Measurements from ENCODE around the gene IQCN.
A peak's percentile ranks its signal among the peaks of the same experiment; 100 is the strongest.

Gene IQCN

GRCh38 chr19:18321734-18322102, 47.5 kb upstream of the IQCN start:
- peaks cover 27% of the 10 kb centered on the region for H3K36me3 ChIP-seq (ENCODE audit: insufficient read depth, low read length)
- peak overlapping the region; percentile 99 for H3K9ac ChIP-seq (ENCODE audit: low read depth, low read length)
- TF ChIP-seq EZH2 (IDR thresholded peaks at IDR 0.05; ENCODE audit: borderline replicate concordance, low read depth, low read length, severe bottlenecking) (no peak), CTCF (IDR thresholded peaks at IDR 0.05; ENCODE audit: borderline replicate concordance, extremely low read depth, low read length, poor library complexity, severe bottlenecking) (no peak)
- H3K27me3 ChIP-seq (ENCODE audit: insufficient read depth, low read length, poor library complexity) = no peaks in the 10 kb centered on the region
- H3K27ac ChIP-seq (ENCODE audit: low read length) = peak overlapping the region; percentile 95
- peak overlapping the region; percentile 84 to 87 for H3K4me3 ChIP-seq (ENCODE audit: low read depth in 1 of 2, low read length in 2 of 2)
- peaks cover 58% of the 10 kb centered on the region for H3K79me2 ChIP-seq (ENCODE audit: insufficient read depth, low read length)
- H3K4me1 ChIP-seq (ENCODE audit: insufficient read depth, low read length) = peaks cover 51% of the 10 kb centered on the region
- DNase-seq (peak; percentile 77), ATAC-seq (ENCODE audit: insufficient read depth, low read depth) (peak; percentile 38)
- H2AFZ ChIP-seq (ENCODE audit: low read depth, low read length) = no peak overlapping the region
- peak overlapping the region; percentile 87 for H3K4me2 ChIP-seq (ENCODE audit: insufficient read depth, low read length)
- H3K9me3 ChIP-seq (ENCODE audit: insufficient read depth, low read length, severe bottlenecking) = no peaks in the 10 kb centered on the region
- H4K20me1 ChIP-seq (ENCODE audit: insufficient read depth, low read length) = peaks cover 30% of the 10 kb centered on the region

- no peak for DNase-seq
- H3K4me3 ChIP-seq (ENCODE audit: low read depth in 1 of 2, low read length in 2 of 2) = peak overlapping the region in 1 of 2 experiments; percentile 87; a peak in 2 of 4 replicates
- peak overlapping the region; percentile 95 for H3K27ac ChIP-seq (ENCODE audit: low read length)
- peaks cover 33% of the 10 kb centered on the region for H3K36me3 ChIP-seq (ENCODE audit: insufficient read depth, low read length)
- H2AFZ ChIP-seq (ENCODE audit: low read depth, low read length) = no peak overlapping the region
- H3K27me3 ChIP-seq (ENCODE audit: insufficient read depth, low read length, poor library complexity) = no peaks in the 10 kb centered on the region
- peak overlapping the region; percentile 87 for H3K4me2 ChIP-seq (ENCODE audit: insufficient read depth, low read length)
- H3K79me2 ChIP-seq (ENCODE audit: insufficient read depth, low read length) = peaks cover 64% of the 10 kb centered on the region
- no peak for TF ChIP-seq CTCF (IDR thresholded peaks at IDR 0.05; ENCODE audit: borderline replicate concordance, extremely low read depth, low read length, poor library complexity, severe bottlenecking)
- ATAC-seq (ENCODE audit: insufficient read depth, low read depth) = no peak
- H4K20me1 ChIP-seq (ENCODE audit: insufficient read depth, low read length) = peaks cover 34% of the 10 kb centered on the region
- H3K4me1 ChIP-seq (ENCODE audit: insufficient read depth, low read length) = peaks cover 51% of the 10 kb centered on the region
- peak overlapping the region; percentile 99 for H3K9ac ChIP-seq (ENCODE audit: low read depth, low read length)
- no peaks in the 10 kb centered on the region for H3K9me3 ChIP-seq (ENCODE audit: insufficient read depth, low read length, severe bottlenecking)
Measured at GRCh38 chr19:18320865-18321733, 46.8 kb upstream of the IQCN start.

GRCh38 chr19:18319591-18320135, 45.4 kb upstream of the IQCN start:
- H3K9ac ChIP-seq (ENCODE audit: low read depth, low read length) = 0 out of 2 replicates have a peak overlapping the region, but pooled peaks have one; percentile 11
- no peaks in the 10 kb centered on the region for H3K9me3 ChIP-seq (ENCODE audit: insufficient read depth, low read length, severe bottlenecking)
- peaks cover 76% of the 10 kb centered on the region for H3K79me2 ChIP-seq (ENCODE audit: insufficient read depth, low read length)
- H3K27me3 ChIP-seq (ENCODE audit: insufficient read depth, low read length, poor library complexity) = no peaks in the 10 kb centered on the region
- peak overlapping the region; percentile 44 for H3K27ac ChIP-seq (ENCODE audit: low read length)
- H3K36me3 ChIP-seq (ENCODE audit: insufficient read depth, low read length) = peaks cover 45% of the 10 kb centered on the region
- DNase-seq (no peak), ATAC-seq (ENCODE audit: insufficient read depth, low read depth) (no peak)
- H3K4me1 ChIP-seq (ENCODE audit: insufficient read depth, low read length) = peaks cover 51% of the 10 kb centered on the region
- H3K4me2 ChIP-seq (ENCODE audit: insufficient read depth, low read length) = peak overlapping the region; percentile 87
- H2AFZ ChIP-seq (ENCODE audit: low read depth, low read length) = no peak overlapping the region
- peaks cover 34% of the 10 kb centered on the region for H4K20me1 ChIP-seq (ENCODE audit: insufficient read depth, low read length)
- H3K4me3 ChIP-seq (ENCODE audit: low read depth in 1 of 2, low read length in 2 of 2) = no peak overlapping the region
- TF ChIP-seq EZH2 (IDR thresholded peaks at IDR 0.05; ENCODE audit: borderline replicate concordance, low read depth, low read length, severe bottlenecking) = no peak
- no peak for TF ChIP-seq CTCF (IDR thresholded peaks at IDR 0.05; ENCODE audit: borderline replicate concordance, extremely low read depth, low read length, poor library complexity, severe bottlenecking)

All from DND-41 (cell line).